ENCODE results near the gene LIF.

LIF gene

DNA sequence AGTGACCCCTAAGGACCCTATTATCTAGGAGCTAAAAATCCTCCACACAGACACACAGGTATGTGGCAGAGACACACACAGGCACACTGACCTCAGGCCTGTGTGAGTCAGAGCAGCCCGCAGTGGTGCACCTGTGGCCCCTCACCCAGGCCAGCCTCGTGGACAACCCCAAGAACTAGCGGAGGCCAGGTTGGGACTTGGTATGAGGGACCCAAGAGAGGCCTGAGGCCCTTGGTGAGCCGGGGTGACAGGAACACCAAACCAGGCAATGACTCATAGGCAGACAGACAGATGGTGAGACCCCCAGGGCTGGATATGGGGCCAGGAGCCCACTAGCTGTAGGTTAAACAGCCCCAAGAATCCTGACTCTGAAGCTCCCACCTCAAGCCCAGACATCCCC, 36.8 kb upstream of the LIF start:
- DNase-seq: no peak

DNA sequence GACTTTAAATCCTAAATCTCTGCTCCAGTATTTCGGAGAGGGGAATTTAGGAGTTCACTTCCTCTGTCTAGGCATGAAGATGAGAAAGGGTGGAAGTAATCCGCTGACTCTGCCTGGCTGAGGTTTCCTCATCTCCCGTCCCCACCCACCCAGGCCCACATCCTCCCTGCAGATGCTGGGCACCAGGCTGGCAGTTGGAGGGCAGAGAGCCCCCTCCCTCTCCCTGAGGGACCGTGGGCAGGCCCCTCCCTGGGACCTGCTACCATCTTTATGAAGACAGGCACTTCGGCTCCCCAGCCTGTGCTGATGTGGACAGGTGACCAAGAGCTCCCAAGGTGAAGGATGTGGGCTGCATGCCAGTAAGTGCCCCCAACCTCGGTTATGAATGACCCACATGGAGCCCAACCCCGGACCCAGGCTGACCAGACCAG, 36.1 kb upstream of the LIF start:
- no peak for DNase-seq

DNA sequence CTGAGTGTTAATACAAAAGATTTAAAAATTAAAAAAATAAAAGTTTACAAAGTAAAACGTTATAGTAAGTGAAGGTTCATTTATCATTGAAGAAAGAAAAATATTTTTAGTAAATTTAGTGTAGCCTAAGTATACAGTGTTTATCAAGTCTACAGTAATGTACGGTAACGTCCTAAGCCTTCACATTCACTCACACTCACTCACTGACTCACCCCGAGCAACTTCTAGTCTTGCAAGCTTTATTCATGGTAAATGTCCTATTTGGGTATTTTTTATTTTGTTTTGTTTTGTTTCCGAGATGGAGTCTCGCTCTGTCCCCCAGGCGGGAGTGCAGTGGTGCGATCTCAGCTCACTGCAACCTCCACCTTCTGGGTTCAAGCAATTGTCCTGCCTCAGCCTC, 33.9 kb upstream of the LIF start:
- no peak for DNase-seq

DNA sequence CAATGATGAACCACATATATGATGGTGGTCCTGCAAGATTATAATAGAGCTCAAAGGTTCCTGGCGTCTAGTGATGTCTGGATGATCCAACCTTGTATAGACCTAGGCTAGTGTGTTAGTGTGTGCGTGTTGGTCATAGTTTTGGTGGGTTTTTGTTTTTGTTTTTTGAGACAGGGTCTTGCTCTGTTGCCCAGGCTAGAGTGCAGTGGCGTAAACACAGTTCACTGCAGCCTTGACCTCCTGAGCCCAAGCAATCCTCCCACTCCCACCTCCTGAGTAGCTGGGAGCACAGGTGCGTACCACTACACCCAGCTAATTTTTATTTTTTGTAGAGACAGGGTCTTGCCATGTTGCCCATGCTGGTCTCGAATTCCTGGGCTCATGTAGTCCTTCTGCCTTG, 33.4 kb upstream of the LIF start:
- DNase-seq: no peak

DNA sequence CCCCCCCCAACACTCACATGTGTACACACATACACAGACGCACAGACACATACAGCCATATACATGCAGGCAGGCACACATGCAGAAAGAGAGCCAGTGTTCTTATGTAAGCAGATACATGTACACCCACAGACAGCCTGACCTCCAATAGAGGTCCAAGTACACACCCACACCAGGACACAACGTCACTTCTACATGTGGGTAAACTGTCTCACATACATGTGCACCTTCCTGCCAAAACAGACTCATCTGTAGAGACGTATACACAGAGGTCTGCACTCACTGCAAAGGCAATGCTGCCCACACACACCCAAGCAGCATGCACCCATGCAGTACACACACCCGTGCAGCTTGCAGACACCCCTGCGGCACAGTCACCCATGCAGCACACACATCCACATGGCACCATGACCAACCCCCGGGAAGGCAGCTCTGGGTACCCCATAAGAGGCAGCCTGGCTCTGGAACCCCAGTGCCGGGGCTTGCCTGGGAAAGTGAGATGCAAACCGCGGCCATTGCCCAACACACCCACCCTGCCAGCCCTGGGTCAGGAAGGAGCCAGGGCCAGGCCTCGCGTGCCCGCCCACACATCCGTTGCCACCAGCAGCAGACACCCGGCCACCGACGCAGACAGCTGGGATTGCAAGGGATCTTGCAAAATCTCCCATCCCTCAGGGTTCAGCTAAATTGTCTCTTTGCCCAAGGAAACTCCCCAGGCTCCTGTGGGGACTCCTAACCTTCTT, 32.7 kb upstream of the LIF start:
- DNase-seq: no peak

DNA sequence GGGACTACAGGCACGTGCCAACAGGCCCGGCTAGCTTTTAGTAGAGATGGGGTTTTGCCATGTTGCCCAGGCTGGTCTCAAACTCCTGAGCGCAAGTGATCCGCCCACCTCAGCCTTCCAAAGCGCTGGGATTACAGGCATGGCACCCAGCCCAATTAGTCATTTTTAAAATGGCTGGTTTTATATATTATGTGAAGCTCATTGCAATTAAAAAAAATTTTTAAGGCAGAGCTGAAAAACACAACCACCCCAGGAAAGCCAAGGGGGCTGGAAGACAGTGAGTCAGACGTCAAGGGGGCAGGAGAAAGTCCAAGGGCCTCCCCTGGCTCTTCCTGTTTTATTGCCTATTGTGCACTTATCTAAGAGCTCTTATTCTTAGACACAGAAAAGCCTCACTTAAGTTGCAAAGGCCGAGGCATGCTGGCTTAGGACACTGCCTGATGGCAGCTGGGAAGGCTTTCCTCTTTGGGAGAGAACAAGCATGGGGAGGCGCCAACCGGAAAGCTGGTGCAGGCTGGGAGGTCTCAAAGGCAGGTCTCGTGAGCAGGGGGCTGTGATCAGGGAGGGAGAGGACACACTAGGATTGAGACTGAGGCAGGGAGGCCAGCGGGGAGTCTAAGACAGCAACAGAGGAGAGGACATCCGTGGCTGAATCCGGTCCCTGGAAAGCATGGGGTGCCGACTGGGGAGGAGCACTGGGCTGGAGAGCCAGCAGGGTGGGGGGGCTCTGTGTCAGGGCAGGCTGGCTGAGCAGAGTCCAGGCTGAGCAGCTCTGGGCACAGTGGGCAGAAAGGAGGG, 31.2 kb upstream of the LIF start:
- DNase-seq: no peak

DNA sequence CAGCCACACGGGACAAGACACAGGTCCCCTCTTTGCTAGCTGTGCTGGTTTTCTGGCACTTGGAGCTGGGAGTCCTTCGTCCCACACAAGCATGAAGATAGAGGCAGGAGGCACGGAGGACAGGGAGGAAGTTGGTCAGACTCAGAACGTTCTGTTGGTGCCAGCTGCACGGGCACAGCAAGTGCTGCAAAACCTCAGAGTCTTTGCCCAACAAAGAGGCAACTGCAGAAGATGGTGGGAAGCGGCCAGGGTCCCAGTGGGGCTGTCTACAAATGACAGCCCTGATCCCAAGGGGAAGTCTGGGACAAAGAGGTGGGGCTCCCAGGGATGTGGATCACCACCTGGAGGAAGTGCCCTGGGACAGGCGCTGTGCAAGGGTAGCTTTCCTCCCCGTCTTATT, 29.5 kb upstream of the LIF start:
- DNase-seq: no peak

DNA sequence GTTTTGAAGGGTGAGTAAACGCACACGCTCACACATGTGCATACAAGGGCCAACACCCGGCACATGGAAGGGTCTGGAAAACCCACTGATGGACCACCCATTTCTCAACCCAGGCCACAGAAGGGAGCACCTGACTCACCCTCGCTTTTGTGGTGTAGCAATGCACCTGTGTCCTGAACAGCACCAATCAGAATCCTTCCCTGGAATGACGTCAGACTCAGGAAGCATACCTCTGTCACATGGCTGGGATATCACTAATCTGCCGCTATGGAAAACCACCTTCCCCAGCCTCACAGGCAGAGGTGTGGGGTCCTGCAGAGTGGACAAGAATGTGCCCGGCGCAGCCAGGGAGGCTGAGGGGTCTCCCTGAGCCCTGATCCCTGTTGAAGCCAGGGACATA, 29.1 kb upstream of the LIF start:
- no peak for DNase-seq

DNA sequence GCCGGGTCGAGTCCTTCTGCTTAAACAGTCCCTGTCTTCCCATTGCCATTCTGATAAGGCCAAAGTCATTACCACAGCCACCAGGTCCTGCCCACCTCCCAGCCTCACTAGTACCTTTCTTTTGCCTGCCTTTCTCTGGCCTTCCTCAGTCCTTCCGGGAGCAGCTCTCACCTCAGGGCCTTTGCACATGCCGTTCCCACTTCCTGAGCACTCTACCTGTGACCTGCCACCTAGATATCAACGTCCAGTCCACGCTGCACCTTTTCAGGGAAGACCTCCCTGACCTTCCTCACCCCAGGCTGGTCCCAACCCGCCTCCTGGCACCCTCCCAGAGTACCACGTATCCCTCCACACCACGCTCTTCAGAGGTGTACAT, 27.9 kb upstream of the LIF start:
- DNase-seq: no peak

DNA sequence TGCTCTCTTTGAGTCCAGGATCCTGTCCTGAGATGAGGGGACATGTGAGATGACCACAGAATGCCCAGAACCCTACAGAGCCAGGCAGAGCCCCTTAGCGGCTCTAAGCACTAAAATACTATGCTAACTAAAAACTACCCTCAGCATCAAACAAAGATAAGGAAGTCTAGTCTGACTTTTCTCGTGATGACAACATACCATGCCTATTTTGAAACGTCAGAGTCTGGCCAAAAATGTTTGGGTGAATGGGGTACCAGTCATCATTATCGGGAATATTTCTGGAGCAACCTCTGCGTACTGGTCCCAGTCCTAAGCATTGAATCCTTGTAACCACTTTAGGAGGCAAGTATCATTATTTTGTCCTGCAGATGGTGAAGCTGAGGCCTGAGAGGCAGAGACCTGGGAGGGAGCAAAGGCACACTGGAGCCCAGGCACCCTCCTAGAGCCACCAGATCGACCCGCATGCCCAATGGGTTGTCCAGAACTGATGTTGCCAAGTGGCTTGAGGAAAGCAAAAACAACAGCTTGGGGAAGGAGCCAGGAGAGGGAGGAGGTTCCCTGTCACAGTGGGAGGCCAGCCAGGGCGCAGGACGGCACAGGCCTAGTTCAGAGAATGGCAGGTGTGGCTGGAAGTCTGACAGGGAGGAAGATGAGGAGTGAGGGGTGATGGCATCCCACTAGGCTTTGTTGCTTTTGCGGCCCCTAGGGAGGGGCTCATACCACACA, 27.3 kb upstream of the LIF start:
- no peak for DNase-seq

DNA sequence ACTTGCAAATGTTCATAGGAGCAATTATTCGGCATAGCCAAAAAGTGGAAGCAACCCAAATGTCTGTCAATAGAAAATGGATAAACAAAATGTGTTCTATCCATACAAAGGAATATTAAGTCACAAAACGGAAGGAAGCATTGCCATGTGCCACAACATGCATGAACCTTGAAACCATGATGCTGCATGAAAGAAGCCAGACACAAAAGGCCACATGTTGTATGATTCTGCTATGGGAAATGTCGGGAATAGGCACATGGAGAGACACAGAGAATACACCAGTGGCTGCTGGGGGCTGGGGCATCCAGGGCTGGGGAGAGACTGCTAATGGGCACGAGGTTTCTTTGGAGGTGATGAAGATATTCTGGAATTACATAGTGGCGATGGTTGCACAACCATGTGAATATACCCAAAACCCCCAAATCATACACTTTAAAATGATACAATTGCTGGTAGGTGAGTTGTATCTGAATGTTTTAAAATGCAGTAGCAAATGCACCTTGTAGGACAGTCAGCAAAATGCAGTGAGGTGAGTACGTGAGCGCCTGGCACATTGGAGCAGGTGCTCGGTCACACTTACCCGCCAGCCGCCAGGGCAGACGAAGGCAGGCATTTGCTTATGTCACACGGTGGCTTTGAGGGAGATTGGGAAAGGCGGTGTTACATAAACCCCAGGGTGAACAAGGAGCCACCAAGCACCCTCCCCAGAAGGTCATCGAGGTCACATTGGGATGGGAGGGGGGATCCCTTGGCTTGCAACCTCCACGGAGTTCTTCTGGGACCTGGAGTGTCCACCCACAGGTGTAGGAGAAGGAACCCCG, 26.4 kb upstream of the LIF start:
- DNase-seq: no peak

DNA sequence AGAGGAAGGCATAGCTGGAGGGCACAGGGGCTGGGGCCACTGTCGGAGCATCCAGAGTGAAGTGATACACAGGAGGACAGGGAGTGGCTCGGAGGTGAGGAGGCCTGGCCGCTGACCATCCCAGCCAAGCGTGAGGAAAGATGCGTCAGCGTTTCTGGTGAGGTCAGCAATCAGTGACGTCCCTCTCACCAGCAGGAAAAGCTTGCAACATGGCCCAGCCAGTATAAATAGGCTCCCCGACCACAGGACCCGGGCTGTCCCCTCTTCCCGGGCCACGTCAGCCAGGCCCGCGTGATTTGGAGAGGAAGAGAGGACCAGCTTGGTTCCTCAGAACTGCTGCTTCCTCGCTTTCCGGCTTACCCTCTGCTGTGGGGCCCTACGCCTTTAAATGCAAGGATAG, 24.3 kb upstream of the LIF start:
- DNase-seq: no peak

DNA sequence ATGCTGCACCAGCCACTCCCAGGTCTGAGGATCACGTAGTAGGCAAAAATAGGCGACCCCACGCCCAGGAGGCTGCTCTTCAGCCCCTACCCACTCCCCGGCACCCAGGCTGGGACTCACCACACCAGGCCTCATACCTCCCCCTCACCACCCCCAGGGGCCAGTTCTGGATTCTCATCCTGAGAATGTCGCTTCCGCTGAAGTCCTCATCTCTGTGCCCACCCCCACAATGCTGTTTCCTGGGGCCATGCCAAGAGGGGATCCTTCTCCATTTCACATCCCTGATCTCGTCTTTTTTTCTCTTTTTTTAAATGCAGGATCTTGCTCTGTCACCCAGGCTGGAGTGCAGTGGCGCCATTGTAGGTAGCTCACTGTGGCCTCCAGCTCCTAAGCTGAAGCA, 21.8 kb upstream of the LIF start:
- no peak for DNase-seq

DNA sequence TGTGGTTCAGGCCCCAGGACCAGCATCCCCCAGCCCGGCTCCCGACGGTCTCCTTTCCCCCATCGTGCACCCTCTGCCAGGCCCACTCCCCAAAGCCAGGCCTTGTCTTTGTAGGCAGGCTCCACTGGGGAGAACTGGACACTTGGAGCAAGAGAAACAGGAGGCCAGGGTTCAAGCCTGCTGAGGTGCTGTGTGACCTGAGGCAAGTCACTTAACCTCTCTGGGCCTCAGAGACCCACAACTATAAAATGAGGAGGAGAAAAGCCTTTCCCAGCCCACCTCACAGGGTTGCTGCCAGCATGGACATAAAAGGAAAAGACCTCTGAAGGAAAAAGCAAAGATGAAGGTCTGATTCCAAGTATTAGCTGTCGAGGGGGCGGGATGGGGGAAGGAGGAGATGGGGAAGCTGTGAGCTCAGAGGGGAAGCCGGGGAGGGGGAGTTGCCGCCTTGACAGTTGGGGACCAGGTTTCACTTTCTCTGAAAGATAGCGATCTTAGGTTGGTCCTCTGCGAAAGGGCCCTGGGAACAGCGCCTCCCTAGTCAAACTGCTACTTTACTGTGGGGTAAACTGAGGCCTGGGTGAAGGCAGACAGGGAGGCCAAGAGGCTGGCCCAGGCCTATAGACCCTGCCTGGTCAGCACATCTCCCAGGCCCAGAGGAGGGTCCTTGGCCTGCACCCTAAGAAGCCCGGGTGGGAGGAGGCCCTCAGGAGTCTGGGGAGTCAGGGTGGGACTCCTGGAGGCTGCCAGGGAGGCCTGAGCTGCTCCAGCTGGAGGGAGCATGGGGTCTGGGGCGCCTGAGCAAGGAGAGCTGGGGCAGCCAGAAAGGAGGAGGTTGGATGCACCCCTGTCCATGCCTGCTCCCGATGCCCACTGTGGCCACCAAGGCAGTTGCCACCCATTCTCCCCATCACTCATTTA, 21.1 kb upstream of the LIF start:
- no peak for DNase-seq

DNA sequence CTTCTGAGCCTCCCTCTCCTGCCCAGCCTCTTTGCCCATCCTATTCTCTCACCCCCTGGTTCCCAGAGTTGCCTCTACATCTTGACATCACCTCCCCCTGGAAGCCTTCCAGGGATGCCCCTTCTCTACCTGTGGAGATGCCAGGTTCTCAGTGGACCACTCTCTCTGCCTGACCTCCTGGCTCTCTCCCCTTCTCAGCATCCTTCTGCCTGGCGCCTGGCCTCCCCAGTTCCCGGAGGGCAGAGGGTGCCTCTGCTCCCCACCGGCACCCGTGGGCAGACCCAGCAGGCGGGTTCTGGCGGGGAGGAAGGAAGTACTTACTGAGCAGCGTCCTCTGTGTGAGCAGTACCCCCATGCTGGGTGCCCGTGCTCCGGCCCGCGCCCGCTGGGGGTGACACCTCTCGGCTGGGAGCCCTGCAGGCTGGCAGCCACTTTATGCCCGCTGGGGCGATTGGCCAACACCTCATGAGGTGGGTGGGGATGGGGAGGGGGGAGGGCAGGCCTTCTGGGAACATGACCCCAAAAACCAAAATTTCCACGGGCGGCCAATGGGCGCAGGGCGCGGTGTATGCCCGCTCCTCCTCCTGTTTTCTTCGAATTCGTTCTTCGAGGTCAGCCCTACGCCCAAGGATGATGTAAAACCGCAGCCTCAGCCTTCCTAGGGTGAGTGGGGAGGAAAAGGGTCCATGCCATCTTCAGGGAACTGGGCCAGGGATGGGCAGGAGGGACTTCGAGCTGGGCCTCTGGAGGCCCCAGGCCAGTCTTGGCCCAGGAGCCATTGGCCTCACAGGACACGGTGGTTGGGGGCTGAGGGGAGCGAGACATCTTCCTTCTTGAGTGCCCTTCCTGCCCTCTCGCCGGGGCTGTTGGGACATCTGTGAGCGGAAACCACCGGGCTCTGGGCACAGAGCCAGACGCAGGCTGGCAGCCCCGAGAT, 20.2 kb upstream of the LIF start, which contains the start of gene OSM:
OSM (minus strand) TSS at position 407 of the 937 bp plus-strand sequence; CDS start at position 355, 52 bp downstream.
- DNase-seq: no peak

DNA sequence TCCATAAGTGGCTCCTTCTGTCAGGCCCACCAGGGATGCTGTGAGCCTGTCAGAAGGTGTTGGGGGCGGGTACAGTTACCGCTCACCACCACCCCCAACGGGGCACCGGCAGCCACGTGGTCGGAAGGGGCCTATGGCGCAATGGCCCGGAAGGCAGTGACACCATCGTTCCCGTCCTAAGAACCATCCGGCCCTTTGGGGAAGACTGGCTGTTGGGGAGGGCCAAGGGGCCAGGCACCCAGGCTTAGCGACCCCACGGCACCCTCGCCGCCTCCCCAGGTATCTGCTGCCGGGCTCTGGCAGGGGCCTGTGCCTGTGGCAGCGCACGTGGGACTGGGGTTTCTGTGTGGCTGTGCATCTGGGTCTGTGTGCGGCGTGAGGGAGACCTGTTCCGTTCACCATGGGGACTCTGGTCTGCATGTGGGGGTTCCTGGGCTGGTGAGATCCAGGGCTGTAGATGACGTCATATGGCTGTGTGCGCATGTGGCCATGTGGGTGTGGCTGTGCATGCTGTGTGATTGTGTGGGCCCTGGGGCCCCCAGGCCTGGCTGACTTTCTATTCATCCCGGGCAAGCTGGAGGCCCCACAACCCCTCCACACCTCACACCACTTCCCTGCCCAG, 19.4 kb upstream of the LIF start:
- DNase-seq: no peak

DNA sequence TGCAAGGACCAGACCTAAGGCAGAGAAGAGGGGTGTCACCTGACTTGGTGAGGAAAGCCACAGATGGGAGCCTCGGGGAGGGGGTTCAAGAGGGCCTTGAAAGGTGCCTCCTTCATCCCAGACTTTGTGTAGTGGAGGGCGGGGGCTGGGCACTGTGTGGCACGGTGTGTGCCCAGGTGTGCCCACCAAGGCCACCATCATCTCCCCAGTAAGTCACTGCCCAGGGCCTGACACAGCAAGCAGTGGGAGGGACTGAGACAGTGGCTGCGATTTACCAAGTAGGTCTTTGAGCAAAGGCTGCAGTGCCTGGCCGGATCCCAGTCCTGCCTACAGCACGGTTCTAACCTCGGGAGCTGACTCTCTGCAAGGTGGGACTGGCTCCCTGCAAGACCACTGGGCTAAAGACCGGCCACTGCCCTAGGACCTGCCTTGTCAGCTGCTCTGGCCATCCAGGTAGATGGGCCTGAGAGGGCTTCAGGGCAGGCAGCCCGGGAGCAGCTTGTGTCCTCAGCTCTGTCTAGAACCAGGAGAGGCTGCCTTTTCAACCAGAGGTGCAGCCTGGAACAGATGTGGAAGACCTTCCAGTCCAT, 18.7 kb upstream of the LIF start:
- DNase-seq: no peak

DNA sequence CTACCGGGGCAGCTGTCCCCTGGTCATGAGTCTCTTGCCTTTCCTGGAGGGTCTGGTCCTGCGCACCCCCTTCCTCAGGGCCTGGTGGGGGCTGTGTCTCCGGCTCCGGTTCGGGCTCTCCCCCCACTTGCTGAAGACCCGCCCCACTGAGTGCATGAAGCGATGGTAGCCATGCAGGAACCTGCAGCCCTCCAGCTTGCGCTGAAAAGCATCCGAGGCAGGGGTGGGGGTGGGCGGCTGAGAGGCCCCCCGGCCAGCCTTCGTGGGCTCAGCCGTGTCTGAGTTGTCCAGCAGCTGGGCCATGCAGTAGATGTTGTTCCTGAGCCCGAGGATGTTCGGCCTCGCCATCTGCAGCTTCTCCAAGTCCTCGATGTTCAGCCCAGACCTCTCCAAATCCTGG, 17.3 kb upstream of the LIF start:
- no peak for DNase-seq

DNA sequence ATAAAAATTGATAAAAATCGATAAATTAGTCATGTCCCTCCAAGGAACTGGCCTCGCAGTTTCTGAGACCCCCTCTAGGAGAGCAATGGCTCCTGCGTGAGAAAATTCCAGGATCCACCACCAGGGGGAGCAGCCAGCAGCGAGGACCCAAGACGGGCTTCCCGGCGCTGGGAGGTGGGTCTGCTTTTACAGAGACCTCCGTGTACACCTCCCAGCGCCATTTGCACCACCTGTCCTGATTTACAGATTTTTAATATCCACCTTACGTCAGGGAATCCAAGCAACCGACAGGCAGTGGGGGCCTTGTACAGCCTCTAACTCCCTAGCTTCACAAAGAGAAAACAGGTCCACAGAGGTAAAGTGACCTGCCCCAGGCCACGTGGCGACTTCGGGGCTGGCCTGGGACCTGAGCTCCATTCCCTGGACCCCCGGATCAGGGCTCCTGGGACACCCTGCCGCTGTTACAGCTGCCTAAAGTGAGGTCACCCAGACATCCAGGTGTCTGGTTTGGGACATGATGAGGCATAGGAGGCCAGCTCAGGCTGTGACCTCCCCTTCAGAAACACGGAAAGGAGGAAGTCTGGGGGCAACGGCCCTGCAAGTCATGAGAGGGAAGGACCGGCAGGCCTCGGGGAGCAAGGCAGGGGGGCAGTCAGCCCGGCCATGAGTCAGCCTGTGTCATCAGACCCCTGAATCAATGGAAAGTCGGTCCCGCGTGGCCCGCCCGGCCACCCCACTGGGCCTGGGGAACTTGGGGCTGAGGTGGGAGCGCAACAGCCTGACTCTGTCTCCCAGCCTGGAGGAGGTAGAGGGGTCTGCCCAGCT, 16.6 kb upstream of the LIF start:
- peak; percentile 66 for DNase-seq

Data from NCI-H345 (cell line).